Measurements from ENCODE around the gene PHF2. TPM values are rescaled to one million over a fixed set of nuclear protein-coding genes. Genes with fewer than 3 reads are reported as not detected.

PHF2 gene
- total and polyA plus RNA-seq, 9 of the 15 experiments (the other 6 are each of a cell fraction or from before 2014, with no cell fraction given) = 0.37 to 14.4 (median 8.1) TPM

DNA sequence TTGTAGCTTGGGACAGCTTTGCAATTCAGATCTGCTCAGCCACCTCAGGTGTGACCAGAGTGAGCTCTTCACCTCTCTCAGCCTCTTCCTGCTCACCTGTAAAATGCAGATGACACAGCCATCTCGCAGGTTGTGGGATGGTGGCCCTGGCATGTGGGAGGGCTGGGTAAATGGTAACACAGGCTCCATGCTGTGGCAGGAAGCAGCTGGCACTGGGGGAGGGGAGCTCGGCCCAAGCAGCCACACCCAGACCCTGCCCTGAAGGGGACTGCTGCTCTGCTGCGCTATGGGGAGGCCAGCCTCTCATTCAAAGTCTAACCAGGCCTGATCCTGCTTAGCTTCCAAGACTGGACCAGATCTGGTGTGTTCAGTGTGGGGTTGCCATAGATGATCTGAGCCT lies 24.1 kb downstream of the PHF2 start:
- Histone ChIP-seq H3K9me1 (ENCODE audit: control insufficient read depth, insufficient read depth, low read length) (no peaks in the 10 kb centered on the region), H3K36me3 (ENCODE audit: control insufficient read depth, insufficient read depth, low read length) (no peaks in the 10 kb centered on the region), H3K27me3 (ENCODE audit: control insufficient read depth in 2 of 2, insufficient read depth in 2 of 2, low read length in 2 of 2) (no peaks in the 10 kb centered on the region), H3K27ac (ENCODE audit: extremely low read depth, low read depth, low read length) (no peak overlapping the region), H3K4me3 (no peak overlapping the region), H3K9me3 (replicated peaks; ENCODE audit: control insufficient read depth, insufficient read depth, low read depth, low read length) (no peaks in the 10 kb centered on the region), H3K79me2 (ENCODE audit: control insufficient read depth, insufficient read depth, low read length) (peaks cover 7% of the 10 kb centered on the region; the same call in 2 of the 3 replicates), H3K9ac (ENCODE audit: insufficient read depth in 1 of 2, low read depth in 2 of 2, low read length in 2 of 2) (peak overlapping the region in 1 of 2 experiments; percentile 39; a peak in 1 of 4 replicates), H3K4me1 (replicated peaks in 1 of 2; ENCODE audit: control insufficient read depth in 2 of 2, insufficient read depth in 2 of 2, low read length in 2 of 2) (peaks cover 11 to 14% of the 10 kb centered on the region in 2 experiments; a peak in 4 of 5 replicates), H3K4me2 (ENCODE audit: insufficient read depth, low read length) (no peak overlapping the region), H2AFZ (ENCODE audit: low read depth, low read length) (no peak overlapping the region), H4K20me1 (replicated peaks; ENCODE audit: control insufficient read depth, insufficient read depth, low read length) (peaks cover 17% of the 10 kb centered on the region; the same call in 1 of the 2 replicates)
- ChIA-PET CTCF (ENCODE audit: low intra/inter-chr PET ratio) (no interaction called here), POLR2A (interaction anchor here (0.7 to 0.8 kb wide), 2 partner anchors 15 to 34 kb away, joined by 3 read pairs; no protein-coding TSS in a partner anchor)
- WGBS (ENCODE audit: insufficient coverage, low coverage, missing lambda C conversion rate) = 21% methylated on average over 2 of the region's 3 CpGs
- intact Hi-C loops (cut with micrococcal nuclease) (no loop called here), in situ Hi-C loops (cut with MboI) (no loop called here)
- FAIRE-seq (no peak), ATAC-seq (peak; percentile 48), DNase-seq (ENCODE audit: extremely low read depth in 1 of 4, low spot score in 3 of 4) (no peak)
- TF ChIP-seq FOXA3 (CRISPR knock-in tag; conservative IDR thresholded peaks at IDR 0.05 in 1 of 2, IDR thresholded peaks at IDR 0.05 in 1 of 2) = no peak
- TF ChIP-seq, protein P1, sequence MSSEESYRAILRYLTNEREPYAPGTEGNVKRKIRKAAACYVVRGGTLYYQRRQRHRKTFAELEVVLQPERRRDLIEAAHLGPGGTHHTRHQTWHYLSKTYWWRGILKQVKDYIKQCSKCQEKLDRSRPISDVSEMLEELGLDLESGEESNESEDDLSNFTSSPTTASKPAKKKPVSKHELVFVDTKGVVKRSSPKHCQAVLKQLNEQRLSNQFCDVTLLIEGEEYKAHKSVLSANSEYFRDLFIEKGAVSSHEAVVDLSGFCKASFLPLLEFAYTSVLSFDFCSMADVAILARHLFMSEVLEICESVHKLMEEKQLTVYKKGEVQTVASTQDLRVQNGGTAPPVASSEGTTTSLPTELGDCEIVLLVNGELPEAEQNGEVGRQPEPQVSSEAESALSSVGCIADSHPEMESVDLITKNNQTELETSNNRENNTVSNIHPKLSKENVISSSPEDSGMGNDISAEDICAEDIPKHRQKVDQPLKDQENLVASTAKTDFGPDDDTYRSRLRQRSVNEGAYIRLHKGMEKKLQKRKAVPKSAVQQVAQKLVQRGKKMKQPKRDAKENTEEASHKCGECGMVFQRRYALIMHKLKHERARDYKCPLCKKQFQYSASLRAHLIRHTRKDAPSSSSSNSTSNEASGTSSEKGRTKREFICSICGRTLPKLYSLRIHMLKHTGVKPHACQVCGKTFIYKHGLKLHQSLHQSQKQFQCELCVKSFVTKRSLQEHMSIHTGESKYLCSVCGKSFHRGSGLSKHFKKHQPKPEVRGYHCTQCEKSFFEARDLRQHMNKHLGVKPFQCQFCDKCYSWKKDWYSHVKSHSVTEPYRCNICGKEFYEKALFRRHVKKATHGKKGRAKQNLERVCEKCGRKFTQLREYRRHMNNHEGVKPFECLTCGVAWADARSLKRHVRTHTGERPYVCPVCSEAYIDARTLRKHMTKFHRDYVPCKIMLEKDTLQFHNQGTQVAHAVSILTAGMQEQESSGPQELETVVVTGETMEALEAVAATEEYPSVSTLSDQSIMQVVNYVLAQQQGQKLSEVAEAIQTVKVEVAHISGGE (CRISPR knock-in tag; IDR thresholded peaks at IDR 0.05) = peak in 1 of 3 experiments; percentile 30; a peak in 1 of 6 replicates
- BruUV-seq (replicated peaks) = no TSS peak
